ENCODE data around the gene VOPP1.
A peak's percentile ranks its signal among the peaks of the same experiment; 100 is the strongest.

VOPP1 gene

DNA sequence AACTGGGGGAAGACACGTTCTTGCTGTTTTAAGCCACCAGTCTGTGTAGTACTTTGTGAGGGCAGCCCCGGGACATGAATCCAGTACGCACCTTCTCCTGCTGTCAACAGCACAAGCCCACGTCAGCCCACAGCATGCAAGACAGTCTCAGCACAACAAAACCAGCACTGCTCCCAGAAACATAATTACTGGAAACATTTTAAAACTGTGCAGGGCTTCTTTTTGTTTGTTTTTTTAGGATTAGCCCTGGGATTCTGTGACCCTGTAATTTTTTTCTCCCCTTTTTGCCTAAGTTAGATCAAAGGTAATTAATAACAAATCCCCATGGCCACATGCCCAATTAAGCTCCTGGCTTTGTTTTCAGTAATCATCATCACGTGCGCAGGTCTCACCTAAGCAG, 87.5 kb downstream of the VOPP1 start:
- ChIA-PET CTCF (interaction anchor here (1.2 kb wide), 1 partner anchor 70 kb away, joined by 3 read pairs; no protein-coding TSS in a partner anchor), POLR2A (no interaction called here)
- no peak for DNase-seq (ENCODE audit: low read depth, low spot score)
- TF ChIP-seq, protein P1, sequence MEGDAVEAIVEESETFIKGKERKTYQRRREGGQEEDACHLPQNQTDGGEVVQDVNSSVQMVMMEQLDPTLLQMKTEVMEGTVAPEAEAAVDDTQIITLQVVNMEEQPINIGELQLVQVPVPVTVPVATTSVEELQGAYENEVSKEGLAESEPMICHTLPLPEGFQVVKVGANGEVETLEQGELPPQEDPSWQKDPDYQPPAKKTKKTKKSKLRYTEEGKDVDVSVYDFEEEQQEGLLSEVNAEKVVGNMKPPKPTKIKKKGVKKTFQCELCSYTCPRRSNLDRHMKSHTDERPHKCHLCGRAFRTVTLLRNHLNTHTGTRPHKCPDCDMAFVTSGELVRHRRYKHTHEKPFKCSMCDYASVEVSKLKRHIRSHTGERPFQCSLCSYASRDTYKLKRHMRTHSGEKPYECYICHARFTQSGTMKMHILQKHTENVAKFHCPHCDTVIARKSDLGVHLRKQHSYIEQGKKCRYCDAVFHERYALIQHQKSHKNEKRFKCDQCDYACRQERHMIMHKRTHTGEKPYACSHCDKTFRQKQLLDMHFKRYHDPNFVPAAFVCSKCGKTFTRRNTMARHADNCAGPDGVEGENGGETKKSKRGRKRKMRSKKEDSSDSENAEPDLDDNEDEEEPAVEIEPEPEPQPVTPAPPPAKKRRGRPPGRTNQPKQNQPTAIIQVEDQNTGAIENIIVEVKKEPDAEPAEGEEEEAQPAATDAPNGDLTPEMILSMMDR (IDR thresholded peaks at IDR 0.05; ENCODE audit: insufficient read depth, low read length, missing control alignments) = no peak
- no peak overlapping the region for H3K4me3 ChIP-seq (ENCODE audit: low read depth, low read length)

DNA sequence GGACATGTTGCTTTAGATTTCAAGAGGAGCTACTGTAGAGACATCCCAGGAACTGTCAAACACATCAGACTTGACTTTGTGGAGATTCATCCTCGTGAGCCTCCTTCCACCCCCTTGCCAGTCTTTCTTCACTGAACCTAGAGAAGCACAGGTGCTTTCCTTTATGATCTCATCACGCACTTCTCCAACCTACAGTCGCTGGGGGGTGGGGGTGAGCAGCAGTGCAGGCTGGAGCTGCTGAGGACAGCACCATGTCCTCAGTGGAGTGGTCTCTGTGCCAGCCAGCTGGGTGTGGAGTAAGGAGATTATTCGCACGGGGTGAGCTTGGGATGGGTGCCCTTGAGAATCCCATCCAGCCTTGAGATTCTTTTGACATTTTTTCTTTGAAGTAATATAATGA, 88.1 kb downstream of the VOPP1 start:
- ChIA-PET CTCF (interaction anchor here (1.2 kb wide), 1 partner anchor 69 kb away, joined by 3 read pairs; no protein-coding TSS in a partner anchor), POLR2A (no interaction called here)
- DNase-seq (ENCODE audit: low read depth, low spot score) = no peak
- TF ChIP-seq, protein P1 (IDR thresholded peaks at IDR 0.05; ENCODE audit: insufficient read depth, low read length, missing control alignments) = no peak
- H3K4me3 ChIP-seq (ENCODE audit: low read depth, low read length) = no peak overlapping the region

DNA sequence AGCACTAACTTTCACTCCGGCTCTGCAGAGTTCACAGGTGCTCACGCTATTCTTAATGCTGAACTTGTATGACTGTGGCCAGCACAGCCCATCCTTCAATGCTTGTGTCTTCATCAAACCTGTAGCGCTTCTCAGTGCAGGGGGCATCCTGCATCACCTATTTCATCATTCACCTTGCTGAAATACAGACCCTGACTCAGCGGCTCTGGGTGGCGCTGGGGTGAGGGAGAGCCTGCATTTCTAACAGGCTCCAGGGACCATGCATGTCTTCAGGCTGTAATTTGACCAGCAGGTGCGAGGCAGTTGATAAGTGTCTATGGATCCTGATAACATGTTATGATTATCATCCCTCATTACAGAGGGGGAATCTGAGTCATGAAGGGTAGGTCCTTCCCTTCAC, 89.3 kb downstream of the VOPP1 start:
- TF ChIP-seq, protein P1 (IDR thresholded peaks at IDR 0.05; ENCODE audit: insufficient read depth, low read length, missing control alignments) = no peak
- POLR2A ChIA-PET = no interaction called here
- no peak for DNase-seq (ENCODE audit: low read depth, low spot score)
- CTCF ChIA-PET = no interaction called here
- no peak overlapping the region for H3K4me3 ChIP-seq (ENCODE audit: low read depth, low read length)

DNA sequence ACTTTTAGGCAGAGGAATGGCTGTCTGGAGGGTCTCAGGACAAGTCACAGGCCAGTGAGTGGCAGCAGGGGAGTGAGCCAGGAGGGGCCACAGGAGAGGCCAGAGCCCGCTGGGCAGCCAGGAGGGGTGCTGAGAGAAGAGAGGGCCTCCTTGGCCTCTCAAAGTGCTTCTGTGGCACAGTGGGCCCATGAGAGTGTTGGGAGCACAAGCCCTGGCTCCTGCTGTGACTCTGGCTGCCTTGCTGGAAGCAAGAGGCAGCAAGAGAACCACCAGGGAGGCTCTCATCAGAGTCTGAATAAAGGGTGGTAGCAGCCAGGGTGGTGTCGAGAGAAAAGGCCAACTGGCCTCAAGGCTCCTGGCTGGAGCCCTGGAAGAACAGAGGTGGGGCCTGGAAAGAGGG, 91.1 kb downstream of the VOPP1 start:
- TF ChIP-seq, protein P1 (IDR thresholded peaks at IDR 0.05; ENCODE audit: insufficient read depth, low read length, missing control alignments) = no peak
- CTCF ChIA-PET = interaction anchor here (0.6 kb wide), 1 partner anchor 66 kb away, joined by 3 read pairs; no protein-coding TSS in a partner anchor
- POLR2A ChIA-PET = no interaction called here
- DNase-seq (ENCODE audit: low read depth, low spot score) = no peak
- H3K4me3 ChIP-seq (ENCODE audit: low read depth, low read length) = no peak overlapping the region

DNA sequence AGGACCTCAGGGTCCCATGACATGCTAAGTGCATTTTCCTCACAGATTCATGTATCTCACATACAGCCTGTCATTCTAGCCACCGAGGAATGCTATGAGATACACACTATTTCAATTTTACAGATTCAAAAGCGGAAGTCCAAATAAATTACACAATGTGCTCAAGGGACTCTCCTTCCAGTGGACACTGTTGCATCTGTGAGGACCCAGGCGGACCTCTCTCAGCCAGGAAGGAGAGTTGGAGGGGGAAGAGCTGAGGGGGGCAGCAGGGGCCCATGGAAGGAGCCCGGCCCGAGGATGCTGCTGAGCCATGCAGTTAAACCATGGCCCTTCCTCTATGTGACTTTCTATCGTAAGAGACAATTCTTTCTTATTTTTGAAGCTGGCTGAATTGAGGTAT, 93.6 kb downstream of the VOPP1 start:
- peak overlapping the region; percentile 16 for H3K4me3 ChIP-seq (ENCODE audit: low read depth, low read length)
- TF ChIP-seq, protein P1 (IDR thresholded peaks at IDR 0.05; ENCODE audit: insufficient read depth, low read length, missing control alignments) = no peak
- CTCF ChIA-PET = interaction anchor here (1.0 to 1.5 kb wide), 3 partner anchors 11 to 37 kb away, joined by 3 to 4 read pairs (median 4); no protein-coding TSS in a partner anchor
- DNase-seq (ENCODE audit: low read depth, low spot score) = no peak
- POLR2A ChIA-PET = no interaction called here

DNA sequence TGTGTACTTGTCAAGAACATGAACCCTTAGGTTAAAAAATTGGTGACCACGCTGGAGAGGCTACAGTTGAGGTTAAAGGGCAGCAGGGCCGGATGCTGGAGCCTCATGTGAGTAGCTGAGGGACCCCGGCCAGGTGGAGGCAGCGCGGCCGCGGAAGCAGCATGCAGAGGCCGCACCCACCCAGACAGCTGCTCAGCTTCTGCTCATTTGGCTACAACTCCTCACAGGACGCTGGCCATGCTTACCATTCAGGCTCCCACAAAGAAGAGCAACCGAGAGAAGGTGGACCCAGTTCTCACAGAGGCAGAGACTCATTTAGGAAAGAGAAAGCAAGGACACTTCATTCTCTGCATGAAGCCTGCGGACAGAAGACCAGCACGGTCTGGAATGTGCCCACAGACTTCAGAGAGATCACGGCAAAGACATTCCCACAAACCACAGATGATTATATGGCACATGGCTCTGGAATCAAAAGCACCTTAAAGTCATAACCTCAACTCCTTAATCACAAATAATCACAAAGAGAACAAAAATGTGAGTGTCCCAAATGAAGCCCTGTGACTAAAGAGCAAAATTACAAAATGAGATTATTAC, 94.4 kb downstream of the VOPP1 start:
- H3K4me3 ChIP-seq (ENCODE audit: low read depth, low read length) = peak overlapping the region; percentile 27; the same call in 1 of the 2 replicates
- POLR2A ChIA-PET = no interaction called here
- CTCF ChIA-PET = interaction anchor here (1.5 kb wide), 1 partner anchor 38 kb away, joined by 4 read pairs; no protein-coding TSS in a partner anchor
- TF ChIP-seq, protein P1 (IDR thresholded peaks at IDR 0.05; ENCODE audit: insufficient read depth, low read length, missing control alignments) = no peak
- peak; percentile 88 for DNase-seq (ENCODE audit: low read depth, low spot score)
